GM23248 (cell line): ENCODE data around the gene PPP1R12B.

ENCODE experiments used
- EZH2 ChIP-seq: fragments of 200-600 bp; sonication (generic); IDR thresholded peaks from 2 replicates; pipeline ENCODE4 v1.6.1; 2018; ENCODE audit warnings: antibody characterized with exemption, mild to moderate bottlenecking; ENCODE audit not compliant: insufficient read depth, poor library complexity, severe bottlenecking
- EZH2phosphoT487 ChIP-seq: fragments of 200-600 bp; sonication (generic); IDR thresholded peaks from 2 replicates; pipeline ENCODE4 v1.6.1; 2018; ENCODE audit warnings: antibody characterized with exemption, moderate library complexity, mild to moderate bottlenecking, low read depth; ENCODE audit not compliant: insufficient read depth

- TF ChIP-seq EZH2 (no peak), EZH2phosphoT487 (no peak)
Observed at GRCh38 chr1:202625416-202626360, 277.2 kb downstream of the PPP1R12B start.
